Kidney epithelial cell (primary cell): ENCODE results near the gene RNF150. TPM values are rescaled to one million over a fixed set of nuclear protein-coding genes. Genes with fewer than 3 reads are reported as not detected.
"Not testable (repeated sequence)": the region's sequence is repeated elsewhere in the genome, so short reads cannot be mapped to it uniquely, and the experiment has no call there.

Experiments used
- DNase-seq: peaks from one replicate; pipeline ENCODE4 v3.0.0-alpha.2; 2010; ENCODE audit warnings: low read depth
- H3K27me3 ChIP-seq: 2 replicates; pipeline ENCODE4 v1.6.0; 2011; ENCODE audit warnings: low read length; ENCODE audit not compliant: control insufficient read depth, insufficient read depth
- H3K36me3 ChIP-seq: 2 replicates; pipeline ENCODE4 v1.5.1; 2011; ENCODE audit warnings: low read length; ENCODE audit not compliant: control insufficient read depth, insufficient read depth
- H3K4me3 ChIP-seq: 2 replicates; pipeline ENCODE4 v1.5.1; 2011; ENCODE audit warnings: low read depth, mild to moderate bottlenecking, control low read depth, low read length
- CTCF ChIP-seq: IDR thresholded peaks from 2 replicates; pipeline ENCODE4 v1.5.1; 2011; ENCODE audit warnings: mild to moderate bottlenecking, moderate library complexity, low read length, control low read depth, inconsistent platforms; ENCODE audit not compliant: insufficient read depth, poor library complexity, severe bottlenecking
- total RNA-seq: library from RNA; depleted of rRNA; stranded (reverse); fragments of >200 nt; gene quantifications from 2 replicates; pipeline ENCODE4 v1.2.3, GENCODE V29; 2015

RNF150 gene
- total RNA-seq, 1 donor from 2014 or later = 5.4 TPM

DNA sequence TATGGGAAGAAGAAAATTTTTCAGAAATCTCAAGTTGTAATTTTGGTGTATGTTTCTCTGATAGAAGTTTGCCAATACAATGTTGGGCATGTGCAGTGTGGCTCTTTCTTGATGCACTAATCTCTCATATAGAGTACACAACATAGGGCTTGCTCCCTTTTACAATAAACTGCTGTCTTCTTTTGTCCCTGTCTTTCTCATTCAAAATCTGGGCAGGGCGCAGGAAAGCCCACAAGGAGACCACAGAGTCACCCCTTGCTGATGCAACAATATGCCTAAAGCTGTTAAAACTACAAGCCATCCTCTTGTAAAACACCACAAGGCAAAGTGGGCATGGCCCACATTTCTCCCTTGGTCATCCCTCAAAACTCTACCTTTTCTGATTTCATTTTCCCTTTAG lies 313.7 kb downstream of the RNF150 start:
- Histone ChIP-seq H3K4me3 (no peak overlapping the region), H3K27me3 (no peaks in the 10 kb centered on the region), H3K36me3 (no peaks in the 10 kb centered on the region)
- DNase-seq = no peak
- TF ChIP-seq CTCF = no peak

- Histone ChIP-seq H3K4me3 (no peak overlapping the region), H3K27me3 (no peaks in the 10 kb centered on the region), H3K36me3 (no peaks in the 10 kb centered on the region)
- TF ChIP-seq CTCF = no peak
- DNase-seq = no peak
These were observed 314.8 kb downstream of the RNF150 start for GRCh38 chr4:140818433-140818832.

DNA sequence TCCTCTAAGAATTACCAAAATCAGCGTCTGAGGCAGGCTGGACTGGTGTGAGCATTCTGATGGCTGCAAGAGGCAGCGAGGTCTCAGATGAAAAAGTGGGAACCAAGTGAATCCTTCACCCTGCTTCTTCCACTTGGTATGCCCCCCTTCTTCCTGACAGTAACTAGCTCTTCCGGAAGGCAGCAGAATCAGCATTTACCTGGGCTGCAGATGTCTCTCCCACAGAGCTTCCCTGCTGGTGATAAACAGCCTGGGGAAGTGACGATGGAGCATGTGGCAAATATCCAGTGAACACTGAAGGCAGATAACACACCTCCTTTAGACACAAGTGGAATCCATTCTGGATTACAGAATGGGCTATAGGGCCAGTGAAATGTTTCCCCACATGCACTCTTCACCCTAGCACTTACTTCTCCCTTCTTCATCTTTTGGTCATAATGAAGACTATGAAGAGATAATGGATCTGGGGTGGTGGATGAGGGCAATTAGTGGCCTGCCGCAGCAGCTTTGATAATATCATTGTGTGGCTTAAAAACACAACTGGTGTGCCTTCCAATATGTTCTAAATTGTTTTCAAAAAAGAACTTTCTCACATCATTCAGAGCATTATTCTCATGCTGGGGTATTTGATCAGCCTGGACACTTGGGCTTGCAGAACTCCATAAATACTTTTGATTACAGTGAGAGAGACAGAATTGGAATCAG lies 316.3 kb downstream of the RNF150 start:
- no peak for DNase-seq
- Histone ChIP-seq H3K36me3 (no peaks in the 10 kb centered on the region), H3K27me3 (no peaks in the 10 kb centered on the region), H3K4me3 (no peak overlapping the region)
- no peak for TF ChIP-seq CTCF

GRCh38 chr4:140813804-140814203 lies 319.5 kb downstream of the RNF150 start:
- DNase-seq = no peak
- no peak overlapping the region for H3K4me3 ChIP-seq
- no peak for TF ChIP-seq CTCF
- peaks cover 3% of the 10 kb centered on the region for H3K27me3 ChIP-seq
- H3K36me3 ChIP-seq = no peaks in the 10 kb centered on the region

- Histone ChIP-seq H3K36me3 (no peaks in the 10 kb centered on the region), H3K4me3 (no peak overlapping the region), H3K27me3 (peaks cover 3% of the 10 kb centered on the region)
- no peak for DNase-seq
- no peak for TF ChIP-seq CTCF
These were observed 320.4 kb downstream of the RNF150 start for GRCh38 chr4:140812916-140813315.

GRCh38 chr4:140811429-140811828 lies 321.8 kb downstream of the RNF150 start:
- H3K36me3 ChIP-seq = no peaks in the 10 kb centered on the region
- DNase-seq = no peak
- TF ChIP-seq CTCF = no peak

DNA sequence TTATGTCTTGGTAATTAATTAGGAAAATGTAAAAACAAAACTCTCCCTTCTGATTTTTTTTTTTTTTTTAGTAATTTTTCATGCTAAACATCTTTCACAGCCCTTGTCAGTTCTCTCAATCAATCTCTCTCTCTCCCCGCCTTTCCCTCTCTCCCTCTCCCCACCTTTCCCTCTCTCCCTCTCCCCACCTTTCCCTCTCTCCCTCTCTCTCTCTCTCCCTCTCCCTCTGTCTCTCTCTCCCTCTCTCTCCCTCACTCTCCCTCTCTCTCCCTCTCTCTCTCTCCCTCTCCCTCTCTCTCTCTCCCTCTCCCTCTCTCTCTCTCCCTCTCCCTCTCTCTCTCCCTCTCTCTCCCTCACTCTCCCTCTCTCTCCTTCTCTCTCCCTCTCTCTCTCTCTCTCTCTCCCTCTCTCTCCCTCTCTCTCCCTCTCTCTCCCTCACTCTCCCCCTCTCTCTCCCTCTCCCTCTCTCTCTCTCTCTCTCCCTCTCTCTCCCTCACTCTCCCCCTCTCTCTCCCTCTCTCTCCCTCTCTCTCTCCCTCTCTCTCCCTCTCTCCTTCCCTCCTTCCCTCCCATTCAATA lies 322.6 kb downstream of the RNF150 start:
- H3K4me3 ChIP-seq, H3K27me3 ChIP-seq, DNase-seq, H3K36me3 ChIP-seq: not testable (repeated sequence)

More at GRCh38 chr4:140811429-140811828, 321.8 kb downstream of the RNF150 start:
- Histone ChIP-seq H3K27me3 (peaks cover 3% of the 10 kb centered on the region), H3K4me3 (no peak overlapping the region)
